K562 (cell line): Measurements from ENCODE around the gene CACYBP. TPM values are rescaled to one million over a fixed set of nuclear protein-coding genes. Genes with fewer than 3 reads are reported as not detected.

Source experiments
- ATAC-seq: fragments of 200-7000 bp; cut with Tn5 transposase; 3 replicates; pipeline ENCODE4 v1.9.1; 2020; ENCODE audit warnings: moderate library complexity
- BruUV-seq: library from RNA; stranded (reverse); fragments of 400-500 nt; replicated peaks from 2 replicates; lab custom pipeline; 2021; lab: Mats Ljungman, UMichigan
- CTCF ChIA-PET: fragments of 300-600 bp; formaldehyde crosslinking; extraction: SDS; loops from one replicate; lab custom pipeline; 2021; ENCODE audit warnings: low intra/inter-chr PET ratio; lab: Yijun Ruan, JAX
- POLR2A ChIA-PET: fragments of 300-600, 350-650 bp; sonication (Branson Sonifier 250); formaldehyde crosslinking; extraction: SDS; loops from one replicate; lab custom pipeline; 2021; ENCODE audit warnings: antibody characterized with exemption, inconsistent platforms; lab: Yijun Ruan, JAX
- DNase-seq, 4 experiments: peaks; one replicate each; pipeline versions ENCODE4 v3.0.0 to v3.0.0-alpha.2; 2011 to 2018; ENCODE audit warnings: low spot score in 3 of 4, mixed read lengths in 3 of 4; ENCODE audit errors: extremely low read depth in 1 of 4
- FAIRE-seq: peaks from 2 replicates; lab custom pipeline; 2011; peaks lifted over from hg19 to GRCh38; lab: Jason Lieb, UNC
- H2AFZ ChIP-seq: 2 replicates; pipeline ENCODE4 v1.6.0; 2011; ENCODE audit warnings: low read depth, low read length, control low read depth, inconsistent platforms
- H3K27ac ChIP-seq: fragments of 200-600 bp; 3 replicates; pipeline ENCODE4 v1.8.0; 2011; ENCODE audit warnings: low read depth, mild to moderate bottlenecking, control low read depth, inconsistent platforms, low read length, moderate library complexity, mixed read lengths; ENCODE audit errors: extremely low read depth
- H3K27me3 ChIP-seq, 2 experiments: fragments of 300-600 bp in 1 of 2; 2 replicates in 1 of 2; 3 replicates in 1 of 2; pipeline versions ENCODE4 v1.6.0 to v1.8.0; 2011; ENCODE audit warnings: inconsistent platforms in 2 of 2, low read length in 2 of 2, mild to moderate bottlenecking in 1 of 2, mixed read lengths in 1 of 2, moderate library complexity in 1 of 2; ENCODE audit not compliant: control insufficient read depth in 2 of 2, insufficient read depth in 2 of 2
- H3K36me3 ChIP-seq: fragments of 300-600 bp; 3 replicates; pipeline ENCODE4 v1.8.0; 2011; ENCODE audit warnings: mild to moderate bottlenecking, low read length, inconsistent platforms; ENCODE audit not compliant: control insufficient read depth, insufficient read depth
- H3K4me1 ChIP-seq, 2 experiments: fragments of 200-600 bp in 1 of 2; replicated peaks in 1 of 2; 2 replicates in 1 of 2; 3 replicates in 1 of 2; pipeline versions ENCODE4 v1.5.1 to v1.8.0; 2011; ENCODE audit warnings: inconsistent platforms in 2 of 2, low read length in 2 of 2, mild to moderate bottlenecking in 1 of 2, mixed read lengths in 1 of 2, moderate library complexity in 1 of 2; ENCODE audit not compliant: control insufficient read depth in 2 of 2, insufficient read depth in 2 of 2
- H3K4me2 ChIP-seq: 2 replicates; pipeline ENCODE4 v1.6.1; 2011; ENCODE audit warnings: low read length, control low read depth, inconsistent platforms, mixed read lengths; ENCODE audit not compliant: insufficient read depth
- H3K4me3 ChIP-seq: fragments of 200-600 bp; sonication (generic), shearing (Covaris generic); 2 replicates; pipeline ENCODE4 v1.5.1; 2016; ENCODE audit warnings: control low read depth, inconsistent platforms
- H3K79me2 ChIP-seq: fragments of 200-600 bp; 3 replicates; pipeline ENCODE4 v1.8.0; 2011; ENCODE audit warnings: low read length, inconsistent platforms; ENCODE audit not compliant: control insufficient read depth, insufficient read depth
- H3K9ac ChIP-seq, 2 experiments: 2 replicates each; pipeline versions ENCODE4 v1.6.0 to v1.6.1; 2011; ENCODE audit warnings: low read depth in 2 of 2, low read length in 2 of 2, control low read depth in 1 of 2, inconsistent platforms in 1 of 2, mild to moderate bottlenecking in 1 of 2, mixed read lengths in 1 of 2; ENCODE audit not compliant: insufficient read depth in 1 of 2
- H3K9me1 ChIP-seq: one replicate; pipeline ENCODE4 v1.6.0; 2011; ENCODE audit warnings: inconsistent platforms, mild to moderate bottlenecking, low read length, moderate library complexity; ENCODE audit not compliant: control insufficient read depth, insufficient read depth
- H3K9me3 ChIP-seq: replicated peaks from 2 replicates; pipeline ENCODE4 v1.5.1; 2011; ENCODE audit warnings: low read depth, low read length, inconsistent platforms; ENCODE audit not compliant: control insufficient read depth, insufficient read depth
- H4K20me1 ChIP-seq: replicated peaks from 2 replicates; pipeline ENCODE4 v1.6.1; 2011; ENCODE audit warnings: low read length, inconsistent platforms, mixed read lengths; ENCODE audit not compliant: control insufficient read depth, insufficient read depth
- CBX2 ChIP-seq: fragments of 200-600 bp; sonication (generic); IDR thresholded peaks from one replicate; pipeline ENCODE4 v1.6.1; 2012; ENCODE audit warnings: mild to moderate bottlenecking, low read length, inconsistent platforms; ENCODE audit not compliant: insufficient read depth, poor library complexity, severe bottlenecking
- MITF ChIP-seq: IDR thresholded peaks from 2 replicates; pipeline ENCODE4 v1.6.1; 2014; ENCODE audit warnings: antibody characterized with exemption
- TAF15 ChIP-seq: fragments of 200-400 bp; formaldehyde crosslinking; IDR thresholded peaks from 2 replicates; pipeline ENCODE4 v1.6.1; 2017; ENCODE audit warnings: mild to moderate bottlenecking, low read depth, low read length, moderate library complexity
- ZNF140 ChIP-seq: fragments of 250-450 bp; sonication (Bioruptor Pico); IDR thresholded peaks from 2 replicates; pipeline ENCODE4 v1.8.0; 2021; ENCODE audit warnings: moderate library complexity, mild to moderate bottlenecking, inconsistent platforms
- WGBS: fragments of 100-300 bp; shearing (Covaris generic); methylation state at CpG from one replicate; pipeline ENCODE4 v1.1.6; 2016; ENCODE audit warnings: low coverage, mixed read lengths; ENCODE audit not compliant: insufficient coverage; ENCODE audit errors: missing lambda C conversion rate; 5-methylcytosine and 5-hydroxymethylcytosine counted together
- in situ Hi-C: fragments of 300-500 bp; cut with MboI; formaldehyde crosslinking; loops from 4 replicates; pipeline ENCODE4 v1.15.0; 2018; ENCODE audit warnings: inconsistent platforms, mixed read lengths
- intact Hi-C: fragments of 100-400 bp; cut with micrococcal nuclease; formaldehyde crosslinking; loops from 2 replicates; pipeline ENCODE4 v1.14.2; 2022
- polyA plus RNA-seq, 8 experiments: library from polyadenylated mRNA; depleted of rRNA in 4 of 8; stranded (reverse) in 5 of 8; unstranded in 3 of 8; fragments of >200 nt; fragmentation: Nextera tagmentation in 2 of 8; fragmentation: Illumina TruSeq in 1 of 8; extraction: Ambion mirVana in 2 of 8; extraction: Trizol in 1 of 8; gene quantifications; 2 replicates each; pipeline versions ENCODE4 v1.2.1 to v1.2.3, GENCODE V29; 2011 to 2014; ENCODE audit warnings: inconsistent platforms in 1 of 8, missing spikeins in 1 of 8
- total RNA-seq, 7 experiments: library from RNA; depleted of rRNA in 6 of 7; stranded (reverse); fragments of >200 nt in 6 of 7; fragmentation: Illumina TruSeq in 2 of 7; extraction: Trizol in 2 of 7; gene quantifications; 2 replicates each; pipeline versions ENCODE4 v1.2.1 to v1.2.3, GENCODE V29; 2011 to 2021; ENCODE audit warnings: low replicate concordance in 1 of 7

CACYBP gene
- total and polyA plus RNA-seq, 9 of the 15 experiments (the other 6 are each of a cell fraction or from before 2014, with no cell fraction given) = 147 to 1,576 (median 488) TPM

GRCh38 chr1:175045519-175045918 is 45.8 kb downstream of the CACYBP start:
- H3K79me2 ChIP-seq = no peaks in the 10 kb centered on the region
- no peaks in the 10 kb centered on the region for H4K20me1 ChIP-seq
- DNase-seq = no peak
- no peaks in the 10 kb centered on the region for H3K9me1 ChIP-seq
- H3K9me3 ChIP-seq = no peaks in the 10 kb centered on the region
- H3K4me1 ChIP-seq = peaks cover 0 to 11% of the 10 kb centered on the region in 2 experiments; a peak in 1 of 5 replicates
- no peak; the same call in 2 of the 3 replicates for ATAC-seq
- H2AFZ ChIP-seq = no peak overlapping the region
- BruUV-seq = no TSS peak
- WGBS = 39% methylated on average over 25 of the region's 32 CpGs
- no peaks in the 10 kb centered on the region for H3K36me3 ChIP-seq
- no peak overlapping the region for H3K9ac ChIP-seq
- H3K27me3 ChIP-seq = peaks cover 34 to 52% of the 10 kb centered on the region in 2 experiments
- no peak overlapping the region for H3K4me3 ChIP-seq
- ChIA-PET POLR2A (interaction anchor here (1.7 kb wide), 1 partner anchor 32 kb away, joined by 4 read pairs; no protein-coding TSS in a partner anchor), CTCF (no interaction called here)
- H3K4me2 ChIP-seq = no peak overlapping the region
- intact Hi-C loops (no loop called here), in situ Hi-C loops (no loop called here)
- no peak overlapping the region for H3K27ac ChIP-seq
- TF ChIP-seq CBX2 (no peak), ZNF140 (CRISPR knock-in tag) (no peak)
- no peak for FAIRE-seq

GRCh38 chr1:175050992-175051391 is 51.2 kb downstream of the CACYBP start:
- Histone ChIP-seq H4K20me1 (no peaks in the 10 kb centered on the region), H3K4me1 (no peaks in the 10 kb centered on the region), H3K9ac (no peak overlapping the region), H3K9me3 (no peaks in the 10 kb centered on the region), H3K4me3 (no peak overlapping the region), H2AFZ (no peak overlapping the region), H3K27ac (no peak overlapping the region), H3K79me2 (no peaks in the 10 kb centered on the region), H3K9me1 (no peaks in the 10 kb centered on the region), H3K4me2 (no peak overlapping the region), H3K36me3 (no peaks in the 10 kb centered on the region), H3K27me3 (peaks cover 17 to 30% of the 10 kb centered on the region in 2 experiments)
- WGBS = 0% methylated on average over 2 of the region's 2 CpGs
- ChIA-PET CTCF (no interaction called here), POLR2A (interaction anchor here (1.3 kb wide), 1 partner anchor 21 kb away, joined by 3 read pairs; no protein-coding TSS in a partner anchor)
- DNase-seq (no peak), FAIRE-seq (no peak), ATAC-seq (no peak)
- no TSS peak for BruUV-seq
- intact Hi-C loops = no loop called here
- in situ Hi-C loops = no loop called here
- TF ChIP-seq TAF15 (no peak), MITF (no peak)
